Fibroblast of lung (primary cell): Measurements from ENCODE around the gene ZNF804A. TPM values are rescaled to one million over a fixed set of nuclear protein-coding genes. Genes with fewer than 3 reads are reported as not detected.

ENCODE experiments used
- DNase-seq, 2 donors: peaks; one replicate each; pipeline versions ENCODE4 v3.0.0 to v3.0.0-alpha.2; 2010; ENCODE audit warnings: low read depth in 2 of 2
- H2AFZ ChIP-seq: 2 replicates; pipeline ENCODE4 v1.5.1; 2012; ENCODE audit warnings: low read length, control low read depth, inconsistent platforms
- H3K27ac ChIP-seq: 2 replicates; pipeline ENCODE4 v1.5.1; 2011; ENCODE audit warnings: low read length, control low read depth; ENCODE audit not compliant: insufficient read depth
- H3K27me3 ChIP-seq: 2 replicates; pipeline ENCODE4 v1.5.1; 2011; ENCODE audit warnings: mild to moderate bottlenecking, low read length; ENCODE audit not compliant: control insufficient read depth, insufficient read depth
- H3K36me3 ChIP-seq: 2 replicates; pipeline ENCODE4 v1.5.1; 2011; ENCODE audit warnings: low read length; ENCODE audit not compliant: control insufficient read depth, insufficient read depth
- H3K4me1 ChIP-seq: 2 replicates; pipeline ENCODE4 v1.5.1; 2011; ENCODE audit warnings: low read length; ENCODE audit not compliant: control insufficient read depth, insufficient read depth; ENCODE audit errors: extremely low read depth
- H3K4me2 ChIP-seq: 2 replicates; pipeline ENCODE4 v1.5.1; 2011; ENCODE audit warnings: low read length, control low read depth; ENCODE audit not compliant: insufficient read depth; ENCODE audit errors: extremely low read depth
- H3K4me3 ChIP-seq, 4 experiments: fragments of 200-600 bp in 1 of 4; sonication (generic) in 1 of 4; replicated peaks in 1 of 4; 2 replicates each; pipeline ENCODE4 v1.5.1; 2011 to 2016; ENCODE audit warnings: low read length in 4 of 4, low read depth in 3 of 4, mild to moderate bottlenecking in 3 of 4, control low read depth in 2 of 4, inconsistent platforms in 1 of 4, mixed read lengths in 1 of 4; ENCODE audit not compliant: insufficient read depth in 1 of 4; ENCODE audit errors: control extremely low read depth in 1 of 4
- H3K79me2 ChIP-seq: 2 replicates; pipeline ENCODE4 v1.5.1; 2012; ENCODE audit warnings: mild to moderate bottlenecking, low read length, inconsistent platforms; ENCODE audit not compliant: control insufficient read depth, insufficient read depth
- H3K9ac ChIP-seq: 2 replicates; pipeline ENCODE4 v1.5.1; 2011; ENCODE audit warnings: mild to moderate bottlenecking, low read length, control low read depth; ENCODE audit not compliant: insufficient read depth
- H3K9me3 ChIP-seq: 2 replicates; pipeline ENCODE4 v1.5.1; 2012; ENCODE audit warnings: low read depth, low read length; ENCODE audit not compliant: control insufficient read depth, insufficient read depth
- H4K20me1 ChIP-seq: 2 replicates; pipeline ENCODE4 v1.5.1; 2011; ENCODE audit warnings: low read length; ENCODE audit not compliant: control insufficient read depth, insufficient read depth; ENCODE audit errors: extremely low read depth
- EZH2 ChIP-seq: IDR thresholded peaks from 2 replicates; pipeline ENCODE4 v1.5.1; 2012; ENCODE audit warnings: low read length, control low read depth, mild to moderate bottlenecking; ENCODE audit errors: missing control alignments
- polyA plus RNA-seq, 2 donors: library from polyadenylated mRNA; depleted of rRNA in 1 of 2; stranded (reverse) in 1 of 2; unstranded in 1 of 2; fragments of >200 nt; gene quantifications; 2 replicates each; pipeline ENCODE4 v1.2.1, GENCODE V29; 2011 to 2012; ENCODE audit warnings: missing spikeins in 1 of 2
- total RNA-seq: library from RNA; depleted of rRNA; stranded (reverse); fragments of >200 nt; gene quantifications from 2 replicates; pipeline ENCODE4 v1.2.1, GENCODE V29; 2014
- TF ChIP-seq, protein P1 (sequence below), 2 donors: IDR thresholded peaks in 1 of 2; conservative IDR thresholded peaks in 1 of 2; 1 replicate in 1 of 2; 2 replicates in 1 of 2; pipeline ENCODE4 v1.5.1; 2011 to 2012; ENCODE audit warnings: low read length in 2 of 2, control low read depth in 1 of 2, inconsistent platforms in 1 of 2, low read depth in 1 of 2, mild to moderate bottlenecking in 1 of 2

ZNF804A gene
- total and polyA plus RNA-seq, 2 donors (not counting 1 experiment from before 2014, with no cell fraction given) = 3.0 to 6.9 TPM

DNA sequence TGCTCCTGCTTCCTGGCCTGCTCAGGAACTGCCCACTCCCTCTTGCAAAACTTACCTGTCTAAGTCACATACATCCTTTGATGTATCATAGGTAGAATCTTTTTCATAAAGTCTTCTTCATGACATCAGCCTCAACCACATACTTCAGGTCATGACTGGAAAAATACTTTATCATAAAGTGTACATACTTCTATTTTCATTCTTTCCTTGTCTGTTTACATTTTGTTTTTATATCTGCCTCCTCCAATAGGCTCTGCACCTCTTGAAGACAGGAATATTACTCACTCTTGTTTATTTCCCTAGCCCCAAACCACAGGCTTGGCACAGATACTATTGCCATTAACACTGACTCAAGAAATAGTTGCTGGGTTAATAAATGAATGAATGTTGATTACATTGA lies 43.6 kb upstream of the ZNF804A start:
- H3K27me3 ChIP-seq = no peaks in the 10 kb centered on the region
- no peaks in the 10 kb centered on the region for H4K20me1 ChIP-seq
- H3K27ac ChIP-seq = no peak overlapping the region
- peak in 1 of 2 donors; percentile 58 for DNase-seq
- TF ChIP-seq, protein P1, sequence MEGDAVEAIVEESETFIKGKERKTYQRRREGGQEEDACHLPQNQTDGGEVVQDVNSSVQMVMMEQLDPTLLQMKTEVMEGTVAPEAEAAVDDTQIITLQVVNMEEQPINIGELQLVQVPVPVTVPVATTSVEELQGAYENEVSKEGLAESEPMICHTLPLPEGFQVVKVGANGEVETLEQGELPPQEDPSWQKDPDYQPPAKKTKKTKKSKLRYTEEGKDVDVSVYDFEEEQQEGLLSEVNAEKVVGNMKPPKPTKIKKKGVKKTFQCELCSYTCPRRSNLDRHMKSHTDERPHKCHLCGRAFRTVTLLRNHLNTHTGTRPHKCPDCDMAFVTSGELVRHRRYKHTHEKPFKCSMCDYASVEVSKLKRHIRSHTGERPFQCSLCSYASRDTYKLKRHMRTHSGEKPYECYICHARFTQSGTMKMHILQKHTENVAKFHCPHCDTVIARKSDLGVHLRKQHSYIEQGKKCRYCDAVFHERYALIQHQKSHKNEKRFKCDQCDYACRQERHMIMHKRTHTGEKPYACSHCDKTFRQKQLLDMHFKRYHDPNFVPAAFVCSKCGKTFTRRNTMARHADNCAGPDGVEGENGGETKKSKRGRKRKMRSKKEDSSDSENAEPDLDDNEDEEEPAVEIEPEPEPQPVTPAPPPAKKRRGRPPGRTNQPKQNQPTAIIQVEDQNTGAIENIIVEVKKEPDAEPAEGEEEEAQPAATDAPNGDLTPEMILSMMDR (conservative IDR thresholded peaks at IDR 0.05 in 1 of 2, IDR thresholded peaks at IDR 0.05 in 1 of 2; ENCODE audit: low read depth in 1 of 2, low read length in 2 of 2) = no peak
- TF ChIP-seq EZH2 = no peak
- no peak overlapping the region for H2AFZ ChIP-seq
- H3K4me3 ChIP-seq = no peak overlapping the region
- H3K4me2 ChIP-seq = no peak overlapping the region
- no peaks in the 10 kb centered on the region for H3K36me3 ChIP-seq
- no peaks in the 10 kb centered on the region for H3K4me1 ChIP-seq
- no peaks in the 10 kb centered on the region for H3K9me3 ChIP-seq
- H3K79me2 ChIP-seq = no peaks in the 10 kb centered on the region
- H3K9ac ChIP-seq = no peak overlapping the region

DNA sequence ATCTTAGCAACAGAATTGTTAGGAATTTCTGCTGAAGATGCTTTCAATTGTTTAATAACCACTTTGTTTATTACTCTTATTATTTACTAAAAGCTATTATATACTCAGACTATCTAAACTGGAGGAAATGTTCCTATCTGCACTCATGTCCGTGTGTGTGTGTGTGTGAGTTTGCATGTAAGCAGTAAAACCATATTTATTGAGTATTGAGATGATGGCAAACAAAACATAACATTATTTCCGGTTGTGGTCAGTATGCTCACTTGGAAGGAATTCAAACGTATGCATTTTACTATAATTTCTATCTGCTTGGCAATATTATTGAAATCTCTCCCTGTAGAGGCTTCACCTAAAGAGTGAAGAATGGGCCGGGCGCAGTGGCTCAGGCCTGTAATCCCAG lies 43.0 kb upstream of the ZNF804A start:
- no peaks in the 10 kb centered on the region for H4K20me1 ChIP-seq
- H3K9me3 ChIP-seq = no peaks in the 10 kb centered on the region
- no peaks in the 10 kb centered on the region for H3K27me3 ChIP-seq
- no peak overlapping the region for H3K27ac ChIP-seq
- no peaks in the 10 kb centered on the region for H3K4me1 ChIP-seq
- no peak for TF ChIP-seq EZH2
- TF ChIP-seq, protein P1 (conservative IDR thresholded peaks at IDR 0.05 in 1 of 2, IDR thresholded peaks at IDR 0.05 in 1 of 2; ENCODE audit: low read depth in 1 of 2, low read length in 2 of 2) = no peak
- H3K79me2 ChIP-seq = no peaks in the 10 kb centered on the region
- no peak overlapping the region for H3K4me2 ChIP-seq
- H3K36me3 ChIP-seq = no peaks in the 10 kb centered on the region
- H2AFZ ChIP-seq = no peak overlapping the region
- H3K9ac ChIP-seq = no peak overlapping the region
- no peak for DNase-seq
- H3K4me3 ChIP-seq = no peak overlapping the region

DNA sequence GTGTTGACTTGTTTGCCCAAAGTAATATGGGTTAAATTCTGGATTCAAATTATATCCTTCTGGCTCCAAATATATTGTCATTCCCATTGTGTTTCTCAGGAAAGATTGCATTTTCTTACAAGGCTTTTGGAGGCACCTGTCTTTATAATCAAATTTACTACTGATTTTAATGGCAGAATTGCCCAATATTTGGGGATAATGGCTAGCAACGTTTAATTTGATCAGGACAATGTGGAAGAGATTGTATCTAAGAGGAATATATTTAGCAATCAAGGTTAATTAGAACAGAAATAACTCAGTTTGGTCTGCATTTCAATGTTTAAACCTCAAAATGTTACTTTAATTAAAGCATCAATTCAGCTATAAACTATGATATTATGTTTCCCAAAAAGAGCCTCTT lies 41.7 kb upstream of the ZNF804A start:
- Histone ChIP-seq H3K4me1 (no peaks in the 10 kb centered on the region), H2AFZ (no peak overlapping the region), H3K27ac (no peak overlapping the region), H3K9ac (no peak overlapping the region), H3K79me2 (no peaks in the 10 kb centered on the region), H3K4me3 (no peak overlapping the region), H4K20me1 (no peaks in the 10 kb centered on the region), H3K36me3 (no peaks in the 10 kb centered on the region), H3K27me3 (no peaks in the 10 kb centered on the region), H3K4me2 (no peak overlapping the region), H3K9me3 (no peaks in the 10 kb centered on the region)
- TF ChIP-seq EZH2 = no peak
- TF ChIP-seq, protein P1 (conservative IDR thresholded peaks at IDR 0.05 in 1 of 2, IDR thresholded peaks at IDR 0.05 in 1 of 2; ENCODE audit: low read depth in 1 of 2, low read length in 2 of 2) = no peak
- no peak for DNase-seq
